ENCODE data around the gene ANGPTL4. TPM values are rescaled to one million over a fixed set of nuclear protein-coding genes. Genes with fewer than 3 reads are reported as not detected.

ANGPTL4 gene
- polyA plus RNA-seq, 1 experiment = 2.2 TPM

DNA sequence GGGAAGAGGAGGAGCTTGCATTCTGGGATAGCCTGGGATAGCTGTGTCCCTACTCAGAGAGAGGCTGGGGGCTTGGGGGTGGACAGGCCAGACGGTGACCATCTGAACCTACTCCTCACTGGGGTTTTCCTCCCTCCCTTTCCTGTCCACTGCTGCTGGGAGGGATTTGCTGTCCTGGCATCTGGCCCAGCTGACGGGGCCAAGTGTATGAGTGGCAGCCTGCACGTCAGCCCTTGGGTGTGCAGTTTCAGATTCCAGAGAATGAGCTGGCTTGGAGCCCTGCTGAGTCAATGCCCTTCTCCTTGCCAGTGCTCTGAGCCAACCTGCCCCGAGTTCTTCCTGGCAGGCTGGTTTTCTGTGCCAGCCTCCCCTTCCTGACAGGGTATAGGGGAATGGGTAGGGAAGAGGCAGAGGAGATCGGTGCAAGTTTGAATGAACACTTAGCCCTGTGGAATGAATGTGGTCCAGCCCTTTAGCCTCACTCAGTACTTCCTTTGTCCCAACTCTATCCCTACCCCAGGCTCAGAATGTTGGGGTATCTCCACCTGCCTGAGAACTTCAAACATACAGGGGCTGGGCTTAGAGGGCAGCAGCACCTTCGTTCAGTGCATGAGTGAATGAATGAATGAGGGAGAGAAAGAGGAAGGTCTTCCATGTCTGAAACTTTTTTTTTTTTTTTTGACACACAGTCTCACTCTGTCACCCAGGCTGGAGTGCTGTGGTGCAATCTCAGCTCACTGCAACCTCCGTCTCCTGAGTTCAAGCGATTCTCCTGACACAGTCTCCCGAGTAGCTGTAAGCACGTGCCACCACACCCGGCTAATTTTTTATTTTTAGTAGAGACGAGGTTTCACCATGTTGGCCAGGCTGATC lies 1.8 kb upstream of the ANGPTL4 start:
- TF ChIP-seq CTCF (IDR thresholded peaks at IDR 0.05; ENCODE audit: insufficient read depth, low read depth, low read length) = no peak
- peak; percentile 86 for DNase-seq (ENCODE audit: low read depth)
- H3K36me3 ChIP-seq (ENCODE audit: control insufficient read depth, insufficient read depth, low read length) = no peaks in the 10 kb centered on the region
- CTCF ChIA-PET = interaction anchor here (0.7 to 4.6 kb wide), 5 partner anchors 9 to 153 kb away, joined by 3 to 32 read pairs (median 3); partner anchors contain the start of gene MARCHF2
- H3K4me3 ChIP-seq (ENCODE audit: low read depth, low read length) = no peak overlapping the region
- POLR2A ChIA-PET = no interaction called here
- no peaks in the 10 kb centered on the region for H3K27me3 ChIP-seq (ENCODE audit: control insufficient read depth, insufficient read depth, low read length)

DNA sequence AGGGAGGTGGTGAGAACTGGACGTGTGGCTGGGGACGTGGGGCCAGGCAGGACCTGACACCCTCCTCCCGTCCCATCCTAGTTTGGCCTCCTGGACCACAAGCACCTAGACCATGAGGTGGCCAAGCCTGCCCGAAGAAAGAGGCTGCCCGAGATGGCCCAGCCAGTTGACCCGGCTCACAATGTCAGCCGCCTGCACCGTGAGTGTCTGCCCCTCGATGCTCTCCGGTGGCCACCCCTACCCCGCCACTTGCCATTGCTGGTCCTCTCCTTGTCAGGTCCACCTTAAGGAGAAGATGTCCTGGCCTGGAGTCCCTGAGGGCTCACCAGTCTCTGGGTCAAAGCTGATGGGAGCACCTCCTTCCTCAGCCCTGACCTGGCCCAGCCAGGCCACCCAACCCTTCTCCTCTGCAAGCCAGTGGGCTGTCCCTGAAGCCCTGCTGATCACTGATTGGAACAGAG lies 2.2 kb downstream of the ANGPTL4 start:
- H3K36me3 ChIP-seq (ENCODE audit: control insufficient read depth, insufficient read depth, low read length) = peaks cover 3% of the 10 kb centered on the region
- H3K27me3 ChIP-seq (ENCODE audit: control insufficient read depth, insufficient read depth, low read length) = no peaks in the 10 kb centered on the region
- DNase-seq (ENCODE audit: low read depth) = no peak
- ChIA-PET POLR2A (no interaction called here), CTCF (interaction anchor here (1.4 to 2.1 kb wide), 2 partner anchors 12 to 31 kb away, joined by 6 to 14 read pairs; no protein-coding TSS in a partner anchor)
- TF ChIP-seq CTCF (IDR thresholded peaks at IDR 0.05; ENCODE audit: insufficient read depth, low read depth, low read length) = no peak
- no peak overlapping the region for H3K4me3 ChIP-seq (ENCODE audit: low read depth, low read length)

DNA sequence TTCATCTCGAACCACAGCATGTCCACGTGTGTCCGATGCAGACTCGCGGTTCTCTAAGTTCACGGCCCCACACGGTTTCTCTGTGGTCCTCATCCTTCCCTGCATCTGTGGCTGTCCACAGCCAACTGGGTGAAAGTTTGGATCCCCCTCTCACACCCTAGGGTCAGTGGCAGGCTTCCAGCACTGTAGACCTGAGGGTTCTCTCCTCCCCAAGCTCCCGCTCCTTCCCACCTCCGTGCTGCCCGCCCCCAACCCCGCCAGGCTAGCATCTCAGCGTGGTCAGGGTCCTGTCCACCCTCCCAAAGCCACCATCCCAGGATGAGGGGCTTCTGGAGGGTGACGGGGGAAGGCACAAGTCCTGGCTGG lies 3.0 kb downstream of the ANGPTL4 start:
- POLR2A ChIA-PET = interaction anchor here (0.9 kb wide), 1 partner anchor 78 kb away, joined by 3 read pairs; the partner anchor contains the start of gene HNRNPM
- CTCF ChIA-PET = interaction anchor here (0.9 to 2.1 kb wide), 3 partner anchors 12 to 46 kb away, joined by 3 to 14 read pairs (median 4); partner anchors contain the start of gene MARCHF2
- Histone ChIP-seq H3K36me3 (ENCODE audit: control insufficient read depth, insufficient read depth, low read length) (peaks cover 3% of the 10 kb centered on the region), H3K4me3 (ENCODE audit: low read depth, low read length) (0 out of 2 replicates have a peak overlapping the region, but pooled peaks have one; percentile 6), H3K27me3 (ENCODE audit: control insufficient read depth, insufficient read depth, low read length) (no peaks in the 10 kb centered on the region)
- TF ChIP-seq CTCF (IDR thresholded peaks at IDR 0.05; ENCODE audit: insufficient read depth, low read depth, low read length) = no peak
- no peak for DNase-seq (ENCODE audit: low read depth)

DNA sequence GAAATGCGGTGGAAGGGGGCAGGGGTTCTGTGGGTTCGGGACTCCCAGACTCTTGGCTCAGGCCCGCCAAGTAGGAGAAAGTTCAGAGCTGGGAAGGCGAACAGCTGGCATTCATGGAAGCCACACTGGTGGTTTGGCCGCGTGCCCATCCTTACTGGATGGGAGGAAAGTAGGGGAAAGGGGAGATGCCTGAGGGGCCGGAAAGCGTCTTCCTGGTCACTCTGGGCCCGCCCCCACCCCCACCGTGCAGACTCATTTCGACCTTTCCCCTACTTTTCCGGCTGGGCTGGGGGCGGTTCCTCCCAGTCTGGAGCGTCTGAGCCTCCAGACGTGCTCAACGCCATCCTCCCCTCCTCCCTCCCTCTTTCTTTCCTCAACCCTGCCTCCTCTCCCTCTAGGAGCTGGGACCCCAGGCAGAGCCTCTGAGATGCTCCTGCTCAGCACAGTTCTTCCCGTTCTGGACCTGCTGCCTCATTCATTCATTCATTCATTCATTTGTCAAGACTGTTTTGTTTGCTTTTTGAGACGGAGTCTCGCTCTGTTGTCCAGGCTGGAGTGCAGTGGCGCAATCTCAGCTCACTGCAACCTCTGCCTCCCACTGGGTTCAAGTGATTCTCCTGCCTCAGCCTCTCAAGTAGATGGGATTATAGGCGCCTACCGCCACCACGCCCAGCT lies 3.5 kb downstream of the ANGPTL4 start:
- Histone ChIP-seq H3K4me3 (ENCODE audit: low read depth, low read length) (0 out of 2 replicates have a peak overlapping the region, but pooled peaks have one; percentile 6), H3K36me3 (ENCODE audit: control insufficient read depth, insufficient read depth, low read length) (peaks cover 3% of the 10 kb centered on the region), H3K27me3 (ENCODE audit: control insufficient read depth, insufficient read depth, low read length) (no peaks in the 10 kb centered on the region)
- no peak for TF ChIP-seq CTCF (IDR thresholded peaks at IDR 0.05; ENCODE audit: insufficient read depth, low read depth, low read length)
- peak; percentile 82 for DNase-seq (ENCODE audit: low read depth)
- ChIA-PET CTCF (interaction anchor here (0.9 to 2.1 kb wide), 3 partner anchors 12 to 46 kb away, joined by 3 to 14 read pairs (median 4); partner anchors contain the start of gene MARCHF2), POLR2A (interaction anchor here (0.8 to 0.9 kb wide), 2 partner anchors 23 to 77 kb away, joined by 3 to 5 read pairs; partner anchors contain the start of genes HNRNPM and RAB11B)
